ENCODE data around the gene NECTIN3.
A peak's percentile ranks its signal among the peaks of the same experiment; 100 is the strongest.

NECTIN3 gene

GRCh38 chr3:111047812-111048435, 23.7 kb upstream of the NECTIN3 start:
- Histone ChIP-seq H3K9me3 (ENCODE audit: severe bottlenecking) (no peaks in the 10 kb centered on the region), H3K27me3 (ENCODE audit: insufficient read depth, poor library complexity, severe bottlenecking) (no peaks in the 10 kb centered on the region), H3K27ac (ENCODE audit: poor library complexity, severe bottlenecking) (no peak overlapping the region), H3K4me3 (ENCODE audit: severe bottlenecking) (no peak overlapping the region), H3K36me3 (ENCODE audit: low read depth) (no peaks in the 10 kb centered on the region), H3K4me1 (ENCODE audit: insufficient read depth, poor library complexity, severe bottlenecking) (no peaks in the 10 kb centered on the region)
- TF ChIP-seq, protein P1, sequence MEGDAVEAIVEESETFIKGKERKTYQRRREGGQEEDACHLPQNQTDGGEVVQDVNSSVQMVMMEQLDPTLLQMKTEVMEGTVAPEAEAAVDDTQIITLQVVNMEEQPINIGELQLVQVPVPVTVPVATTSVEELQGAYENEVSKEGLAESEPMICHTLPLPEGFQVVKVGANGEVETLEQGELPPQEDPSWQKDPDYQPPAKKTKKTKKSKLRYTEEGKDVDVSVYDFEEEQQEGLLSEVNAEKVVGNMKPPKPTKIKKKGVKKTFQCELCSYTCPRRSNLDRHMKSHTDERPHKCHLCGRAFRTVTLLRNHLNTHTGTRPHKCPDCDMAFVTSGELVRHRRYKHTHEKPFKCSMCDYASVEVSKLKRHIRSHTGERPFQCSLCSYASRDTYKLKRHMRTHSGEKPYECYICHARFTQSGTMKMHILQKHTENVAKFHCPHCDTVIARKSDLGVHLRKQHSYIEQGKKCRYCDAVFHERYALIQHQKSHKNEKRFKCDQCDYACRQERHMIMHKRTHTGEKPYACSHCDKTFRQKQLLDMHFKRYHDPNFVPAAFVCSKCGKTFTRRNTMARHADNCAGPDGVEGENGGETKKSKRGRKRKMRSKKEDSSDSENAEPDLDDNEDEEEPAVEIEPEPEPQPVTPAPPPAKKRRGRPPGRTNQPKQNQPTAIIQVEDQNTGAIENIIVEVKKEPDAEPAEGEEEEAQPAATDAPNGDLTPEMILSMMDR (IDR thresholded peaks at IDR 0.05; ENCODE audit: poor library complexity, severe bottlenecking): no peak
- DNase-seq (ENCODE audit: low spot score) (no peak), ATAC-seq (ENCODE audit: low read depth) (no peak)

GRCh38 chr3:111051354-111051753, 20.3 kb upstream of the NECTIN3 start:
- Histone ChIP-seq H3K27ac (ENCODE audit: poor library complexity, severe bottlenecking) (no peak overlapping the region), H3K36me3 (ENCODE audit: low read depth) (no peaks in the 10 kb centered on the region), H3K27me3 (ENCODE audit: insufficient read depth, poor library complexity, severe bottlenecking) (no peaks in the 10 kb centered on the region), H3K4me1 (ENCODE audit: insufficient read depth, poor library complexity, severe bottlenecking) (no peaks in the 10 kb centered on the region), H3K9me3 (ENCODE audit: severe bottlenecking) (no peaks in the 10 kb centered on the region), H3K4me3 (ENCODE audit: severe bottlenecking) (no peak overlapping the region)
- ATAC-seq (ENCODE audit: low read depth) (no peak), DNase-seq (ENCODE audit: low spot score) (no peak)
- TF ChIP-seq, protein P1 (IDR thresholded peaks at IDR 0.05; ENCODE audit: poor library complexity, severe bottlenecking): no peak

GRCh38 chr3:111068574-111068973, 3.0 kb upstream of the NECTIN3 start:
- DNase-seq (ENCODE audit: low spot score): no peak
- TF ChIP-seq, protein P1 (IDR thresholded peaks at IDR 0.05; ENCODE audit: poor library complexity, severe bottlenecking): no peak
- H3K4me3 ChIP-seq (ENCODE audit: severe bottlenecking): no peak overlapping the region
- no peaks in the 10 kb centered on the region for H3K9me3 ChIP-seq (ENCODE audit: severe bottlenecking)
- no peak for ATAC-seq (ENCODE audit: low read depth)
- H3K36me3 ChIP-seq (ENCODE audit: low read depth): no peaks in the 10 kb centered on the region
- no peaks in the 10 kb centered on the region for H3K27me3 ChIP-seq (ENCODE audit: insufficient read depth, poor library complexity, severe bottlenecking)
- H3K4me1 ChIP-seq (ENCODE audit: insufficient read depth, poor library complexity, severe bottlenecking): peaks cover 4% of the 10 kb centered on the region
- no peak overlapping the region for H3K27ac ChIP-seq (ENCODE audit: poor library complexity, severe bottlenecking)

DNA sequence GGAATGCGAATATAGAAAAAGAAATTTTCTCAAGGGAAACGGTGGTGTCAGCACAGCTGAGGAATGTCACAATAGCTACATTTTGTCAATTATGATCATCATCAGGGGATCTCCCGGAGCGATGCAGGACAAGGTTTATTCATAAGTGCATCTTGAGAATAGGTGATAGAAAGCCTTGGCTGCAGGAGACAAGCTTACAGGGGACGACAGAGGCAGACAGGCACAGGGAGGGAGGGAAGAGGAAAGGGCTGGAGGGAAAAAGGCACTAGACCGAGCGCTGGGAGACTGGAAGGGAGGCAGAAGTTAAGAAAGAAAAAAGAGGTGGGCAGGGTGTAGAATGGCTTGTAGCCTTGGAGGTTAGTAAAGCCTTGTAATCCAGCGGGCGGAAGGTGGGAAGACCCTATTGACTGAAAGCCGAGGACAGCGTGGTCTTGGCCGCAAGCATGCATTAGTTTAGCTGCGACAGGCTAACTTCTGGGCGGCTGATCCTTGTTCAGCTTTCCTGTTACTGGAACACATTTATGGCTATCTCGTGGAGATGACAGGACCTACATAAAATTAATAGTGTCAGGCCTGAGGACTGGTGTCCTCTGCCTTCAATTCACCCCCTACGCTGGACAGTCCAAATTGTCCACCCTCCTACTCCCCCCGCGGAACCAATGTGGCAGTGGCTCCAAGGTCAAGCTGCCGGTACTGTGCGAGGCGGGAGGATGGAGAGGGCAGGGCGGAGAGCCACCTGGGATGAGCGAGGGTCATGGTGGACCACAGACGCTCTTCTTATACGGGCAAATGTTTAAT, 1.4 kb upstream of the NECTIN3 start:
- no peaks in the 10 kb centered on the region for H3K27me3 ChIP-seq (ENCODE audit: insufficient read depth, poor library complexity, severe bottlenecking)
- TF ChIP-seq, protein P1 (IDR thresholded peaks at IDR 0.05; ENCODE audit: poor library complexity, severe bottlenecking): no peak
- no peaks in the 10 kb centered on the region for H3K9me3 ChIP-seq (ENCODE audit: severe bottlenecking)
- ATAC-seq (ENCODE audit: low read depth) (no peak), DNase-seq (ENCODE audit: low spot score) (no peak)
- H3K36me3 ChIP-seq (ENCODE audit: low read depth): no peaks in the 10 kb centered on the region
- H3K4me1 ChIP-seq (ENCODE audit: insufficient read depth, poor library complexity, severe bottlenecking): peaks cover 6% of the 10 kb centered on the region
- H3K27ac ChIP-seq (ENCODE audit: poor library complexity, severe bottlenecking): peak overlapping the region; percentile 63
- H3K4me3 ChIP-seq (ENCODE audit: severe bottlenecking): peak overlapping the region; percentile 86
